ENCODE data around the gene EHMT1.

- TF ChIP-seq MATR3 (CRISPR knock-in tag; IDR thresholded peaks at IDR 0.05) (no peak), GPBP1L1 (CRISPR knock-in tag; IDR thresholded peaks at IDR 0.05) (no peak)
- TF ChIP-seq, protein P1, sequence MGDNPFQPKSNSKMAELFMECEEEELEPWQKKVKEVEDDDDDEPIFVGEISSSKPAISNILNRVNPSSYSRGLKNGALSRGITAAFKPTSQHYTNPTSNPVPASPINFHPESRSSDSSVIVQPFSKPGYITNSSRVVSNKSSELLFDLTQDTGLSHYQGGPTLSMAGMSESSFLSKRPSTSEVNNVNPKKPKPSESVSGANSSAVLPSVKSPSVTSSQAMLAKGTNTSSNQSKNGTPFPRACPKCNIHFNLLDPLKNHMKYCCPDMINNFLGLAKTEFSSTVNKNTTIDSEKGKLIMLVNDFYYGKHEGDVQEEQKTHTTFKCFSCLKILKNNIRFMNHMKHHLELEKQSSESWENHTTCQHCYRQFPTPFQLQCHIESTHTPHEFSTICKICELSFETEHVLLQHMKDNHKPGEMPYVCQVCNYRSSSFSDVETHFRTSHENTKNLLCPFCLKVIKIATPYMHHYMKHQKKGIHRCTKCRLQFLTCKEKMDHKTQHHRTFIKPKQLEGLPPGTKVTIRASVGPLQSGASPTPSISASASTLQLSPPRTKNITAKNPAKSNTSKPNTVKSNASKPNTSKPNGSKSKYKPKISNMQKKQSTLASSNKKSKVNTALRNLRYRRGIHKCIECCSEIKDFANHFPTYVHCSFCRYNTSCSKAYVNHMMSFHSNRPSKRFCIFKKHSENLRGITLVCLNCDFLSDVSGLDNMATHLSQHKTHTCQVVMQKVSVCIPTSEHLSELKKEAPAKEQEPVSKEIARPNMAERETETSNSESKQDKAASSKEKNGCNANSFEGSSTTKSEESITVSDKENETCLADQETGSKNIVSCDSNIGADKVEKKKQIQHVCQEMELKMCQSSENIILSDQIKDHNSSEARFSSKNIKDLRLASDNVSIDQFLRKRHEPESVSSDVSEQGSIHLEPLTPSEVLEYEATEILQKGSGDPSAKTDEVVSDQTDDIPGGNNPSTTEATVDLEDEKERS (CRISPR knock-in tag; IDR thresholded peaks at IDR 0.05), result no peak
Measured at GRCh38 chr9:137671196-137671538, 52.4 kb downstream of the EHMT1 start.

Data from HepG2 (cell line).